ENCODE data around the gene PLEKHN1.
"Not testable (repeated sequence)": the region's sequence is repeated elsewhere in the genome, so short reads cannot be mapped to it uniquely, and the experiment has no call there.

PLEKHN1 gene

DNA sequence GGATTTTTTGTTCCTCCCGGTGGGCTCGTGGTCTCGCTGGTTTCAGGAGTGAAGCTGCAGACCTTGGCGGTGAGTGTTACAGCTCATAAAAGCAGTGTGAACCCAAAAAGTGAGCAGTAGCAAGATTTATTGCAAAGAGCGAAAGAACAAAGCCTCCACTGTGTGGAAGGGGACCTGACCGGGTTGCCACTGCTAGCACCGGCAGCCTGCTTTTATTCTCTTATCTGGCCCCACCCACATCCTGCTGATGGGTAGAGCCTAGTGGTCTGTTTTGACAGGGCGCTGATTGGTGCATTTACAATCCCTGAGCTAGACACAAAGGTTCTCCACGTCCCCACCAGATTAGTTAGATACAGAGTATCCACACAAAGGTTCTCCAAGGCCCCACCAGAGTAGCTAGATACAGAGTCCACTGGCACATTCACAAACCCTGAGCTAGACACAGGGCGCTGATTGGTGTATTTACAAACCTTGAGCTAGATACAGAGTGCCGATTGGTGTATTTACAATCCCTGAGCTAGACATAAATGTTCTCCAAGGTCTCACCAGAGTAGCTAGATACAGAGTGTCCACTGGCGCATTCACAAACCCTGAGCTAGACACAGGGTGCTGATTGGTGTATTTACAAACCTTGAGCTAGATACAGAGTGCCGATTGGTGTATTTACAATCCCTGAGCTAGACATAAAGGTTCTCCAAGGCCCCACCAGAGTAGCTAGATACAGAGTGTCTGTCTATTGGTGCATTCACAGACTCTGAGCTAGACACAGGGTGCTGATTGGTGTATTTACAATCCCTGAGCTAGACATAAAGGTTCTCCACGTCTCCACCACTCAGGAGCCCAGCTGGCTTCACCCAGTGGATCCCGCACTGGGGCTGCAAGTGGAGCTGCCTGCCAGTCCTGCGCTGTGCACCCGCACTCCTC is 51.4 kb downstream of the PLEKHN1 start:
- not testable (repeated sequence) for H3K4me3 ChIP-seq (ENCODE audit: low read depth, low read length); H3K36me3 ChIP-seq (ENCODE audit: control insufficient read depth, insufficient read depth, low read length); H3K27me3 ChIP-seq (ENCODE audit: control insufficient read depth, insufficient read depth, low read length); H3K9me3 ChIP-seq (ENCODE audit: control insufficient read depth, insufficient read depth, low read length); H3K9ac ChIP-seq (ENCODE audit: low read depth, low read length)
- peaks cover 13% of the 10 kb centered on the region for H3K4me1 ChIP-seq (ENCODE audit: control insufficient read depth, insufficient read depth, low read length)

GRCh38 chr1:1018321-1018685 is 52.0 kb downstream of the PLEKHN1 start:
- peaks cover 10% of the 10 kb centered on the region for H3K36me3 ChIP-seq (ENCODE audit: control insufficient read depth, insufficient read depth, low read length)
- not testable (repeated sequence) for H3K27me3 ChIP-seq (ENCODE audit: control insufficient read depth, insufficient read depth, low read length); H3K9me3 ChIP-seq (ENCODE audit: control insufficient read depth, insufficient read depth, low read length); H3K4me3 ChIP-seq (ENCODE audit: low read depth, low read length); H3K9ac ChIP-seq (ENCODE audit: low read depth, low read length)
- peaks cover 13% of the 10 kb centered on the region for H3K4me1 ChIP-seq (ENCODE audit: control insufficient read depth, insufficient read depth, low read length)

GRCh38 chr1:1019122-1019999 is 53.1 kb downstream of the PLEKHN1 start:
- Histone ChIP-seq H3K36me3 (ENCODE audit: control insufficient read depth, insufficient read depth, low read length) (peaks cover 18% of the 10 kb centered on the region), H3K27me3 (ENCODE audit: control insufficient read depth, insufficient read depth, low read length) (no peaks in the 10 kb centered on the region), H3K4me1 (ENCODE audit: control insufficient read depth, insufficient read depth, low read length) (peaks cover 10% of the 10 kb centered on the region), H3K4me3 (ENCODE audit: low read depth, low read length) (no peak overlapping the region), H3K9me3 (ENCODE audit: control insufficient read depth, insufficient read depth, low read length) (no peaks in the 10 kb centered on the region), H3K9ac (ENCODE audit: low read depth, low read length) (no peak overlapping the region)

DNA sequence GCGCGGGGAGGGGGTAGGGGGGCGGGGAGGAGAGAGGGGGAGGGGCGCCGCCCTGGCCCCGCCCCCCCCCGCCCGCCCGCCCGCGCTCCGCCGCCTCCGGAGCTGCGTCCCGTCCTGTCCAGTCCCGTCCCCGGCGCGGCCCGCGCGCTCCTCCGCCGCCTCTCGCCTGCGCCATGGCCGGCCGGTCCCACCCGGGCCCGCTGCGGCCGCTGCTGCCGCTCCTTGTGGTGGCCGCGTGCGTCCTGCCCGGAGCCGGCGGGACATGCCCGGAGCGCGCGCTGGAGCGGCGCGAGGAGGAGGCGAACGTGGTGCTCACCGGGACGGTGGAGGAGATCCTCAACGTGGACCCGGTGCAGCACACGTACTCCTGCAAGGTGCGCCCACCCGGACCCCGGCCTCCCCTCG is 53.7 kb downstream of the PLEKHN1 start, which contains the start of gene AGRN:
Gene AGRN, plus strand, starts transcription at position 121 of the 405 bp plus-strand sequence. Its CDS starts 53 bp downstream, at position 174.
- Histone ChIP-seq H3K4me1 (ENCODE audit: control insufficient read depth, insufficient read depth, low read length) (peaks cover 10% of the 10 kb centered on the region), H3K9ac (ENCODE audit: low read depth, low read length) (peak within 1 kb of the TSS; percentile 37), H3K4me3 (ENCODE audit: low read depth, low read length) (peak within 1 kb of the TSS; percentile 61), H3K9me3 (ENCODE audit: control insufficient read depth, insufficient read depth, low read length) (no peaks in the 10 kb centered on the region), H3K36me3 (ENCODE audit: control insufficient read depth, insufficient read depth, low read length) (peaks cover 19% of the 10 kb centered on the region), H3K27me3 (ENCODE audit: control insufficient read depth, insufficient read depth, low read length) (no peaks in the 10 kb centered on the region)

- Histone ChIP-seq H3K4me1 (ENCODE audit: control insufficient read depth, insufficient read depth, low read length) (peaks cover 8% of the 10 kb centered on the region), H3K36me3 (ENCODE audit: control insufficient read depth, insufficient read depth, low read length) (peaks cover 19% of the 10 kb centered on the region), H3K27me3 (ENCODE audit: control insufficient read depth, insufficient read depth, low read length) (no peaks in the 10 kb centered on the region), H3K4me3 (ENCODE audit: low read depth, low read length) (peak overlapping the region; percentile 61), H3K9ac (ENCODE audit: low read depth, low read length) (peak overlapping the region; percentile 37), H3K9me3 (ENCODE audit: control insufficient read depth, insufficient read depth, low read length) (no peaks in the 10 kb centered on the region)
These were observed 54.2 kb downstream of the PLEKHN1 start for GRCh38 chr1:1020415-1021009.

DNA sequence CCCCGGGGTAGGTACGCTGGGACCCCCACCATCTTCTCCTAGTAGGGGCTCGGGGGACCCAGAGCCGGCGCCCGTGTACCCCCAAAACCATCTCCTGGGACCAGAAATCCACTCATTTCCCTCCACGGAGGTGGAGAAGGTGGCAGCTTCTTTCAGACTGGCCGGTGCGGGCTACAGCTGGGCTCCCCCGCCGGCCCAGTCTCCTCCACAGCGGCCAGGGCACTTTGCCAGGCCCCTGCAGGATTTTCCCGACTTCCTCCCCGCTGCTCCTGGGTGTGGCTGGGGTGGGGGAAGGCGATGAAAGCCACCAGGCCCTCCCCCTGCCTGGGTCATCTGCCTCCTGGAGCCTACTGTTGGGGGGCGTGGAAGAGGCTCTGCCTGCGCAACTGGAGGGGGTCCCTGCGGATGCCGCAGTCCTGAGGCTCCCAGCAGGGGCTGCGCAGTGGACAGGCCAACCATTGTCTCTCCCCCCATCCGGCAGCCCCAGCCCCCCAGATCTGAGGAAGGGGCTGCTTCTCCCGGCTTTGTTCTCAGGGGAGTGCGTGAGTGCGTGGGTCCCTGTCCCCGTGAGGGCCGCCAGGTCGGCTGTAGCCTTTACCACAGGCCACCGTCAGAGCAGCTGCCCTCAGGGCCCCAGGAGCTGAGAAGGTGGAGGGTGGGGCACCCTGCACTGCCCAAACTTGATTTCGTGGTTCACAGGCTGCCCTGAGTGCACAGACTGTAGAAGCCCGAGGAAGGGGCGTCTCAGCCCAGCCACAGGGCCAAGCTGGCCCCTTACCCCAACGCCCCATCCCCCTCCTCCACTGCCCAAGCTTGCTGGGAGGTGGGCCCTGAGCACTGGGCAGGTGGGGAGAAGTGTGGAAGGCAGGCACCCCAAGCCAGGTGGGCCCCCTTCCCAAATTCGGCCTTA is 55.0 kb downstream of the PLEKHN1 start:
- Histone ChIP-seq H3K9ac (ENCODE audit: low read depth, low read length) (peak overlapping the region; percentile 37), H3K4me1 (ENCODE audit: control insufficient read depth, insufficient read depth, low read length) (peaks cover 8% of the 10 kb centered on the region), H3K27me3 (ENCODE audit: control insufficient read depth, insufficient read depth, low read length) (no peaks in the 10 kb centered on the region), H3K4me3 (ENCODE audit: low read depth, low read length) (peak overlapping the region; percentile 61), H3K9me3 (ENCODE audit: control insufficient read depth, insufficient read depth, low read length) (no peaks in the 10 kb centered on the region), H3K36me3 (ENCODE audit: control insufficient read depth, insufficient read depth, low read length) (peaks cover 19% of the 10 kb centered on the region)

- Histone ChIP-seq H3K36me3 (ENCODE audit: control insufficient read depth, insufficient read depth, low read length) (peaks cover 23% of the 10 kb centered on the region), H3K4me3 (ENCODE audit: low read depth, low read length) (peak overlapping the region; percentile 61), H3K9ac (ENCODE audit: low read depth, low read length) (no peak overlapping the region), H3K27me3 (ENCODE audit: control insufficient read depth, insufficient read depth, low read length) (no peaks in the 10 kb centered on the region), H3K4me1 (ENCODE audit: control insufficient read depth, insufficient read depth, low read length) (peaks cover 8% of the 10 kb centered on the region), H3K9me3 (ENCODE audit: control insufficient read depth, insufficient read depth, low read length) (no peaks in the 10 kb centered on the region)
These were observed 55.6 kb downstream of the PLEKHN1 start for GRCh38 chr1:1021920-1022259.

- H3K9me3 ChIP-seq (ENCODE audit: control insufficient read depth, insufficient read depth, low read length), result no peaks in the 10 kb centered on the region
- H3K4me3 ChIP-seq (ENCODE audit: low read depth, low read length), result peak overlapping the region; percentile 61
- peaks cover 8% of the 10 kb centered on the region for H3K4me1 ChIP-seq (ENCODE audit: control insufficient read depth, insufficient read depth, low read length)
- no peaks in the 10 kb centered on the region for H3K27me3 ChIP-seq (ENCODE audit: control insufficient read depth, insufficient read depth, low read length)
- no peak overlapping the region for H3K9ac ChIP-seq (ENCODE audit: low read depth, low read length)
- peaks cover 23% of the 10 kb centered on the region for H3K36me3 ChIP-seq (ENCODE audit: control insufficient read depth, insufficient read depth, low read length)
These were observed 56.2 kb downstream of the PLEKHN1 start for GRCh38 chr1:1022302-1023009.

- Histone ChIP-seq H3K4me1 (ENCODE audit: control insufficient read depth, insufficient read depth, low read length) (peaks cover 8% of the 10 kb centered on the region), H3K27me3 (ENCODE audit: control insufficient read depth, insufficient read depth, low read length) (no peaks in the 10 kb centered on the region), H3K36me3 (ENCODE audit: control insufficient read depth, insufficient read depth, low read length) (peaks cover 23% of the 10 kb centered on the region), H3K4me3 (ENCODE audit: low read depth, low read length) (no peak overlapping the region), H3K9ac (ENCODE audit: low read depth, low read length) (peak overlapping the region; percentile 47), H3K9me3 (ENCODE audit: control insufficient read depth, insufficient read depth, low read length) (no peaks in the 10 kb centered on the region)
These were observed 57.4 kb downstream of the PLEKHN1 start for GRCh38 chr1:1023700-1024099.

DNA sequence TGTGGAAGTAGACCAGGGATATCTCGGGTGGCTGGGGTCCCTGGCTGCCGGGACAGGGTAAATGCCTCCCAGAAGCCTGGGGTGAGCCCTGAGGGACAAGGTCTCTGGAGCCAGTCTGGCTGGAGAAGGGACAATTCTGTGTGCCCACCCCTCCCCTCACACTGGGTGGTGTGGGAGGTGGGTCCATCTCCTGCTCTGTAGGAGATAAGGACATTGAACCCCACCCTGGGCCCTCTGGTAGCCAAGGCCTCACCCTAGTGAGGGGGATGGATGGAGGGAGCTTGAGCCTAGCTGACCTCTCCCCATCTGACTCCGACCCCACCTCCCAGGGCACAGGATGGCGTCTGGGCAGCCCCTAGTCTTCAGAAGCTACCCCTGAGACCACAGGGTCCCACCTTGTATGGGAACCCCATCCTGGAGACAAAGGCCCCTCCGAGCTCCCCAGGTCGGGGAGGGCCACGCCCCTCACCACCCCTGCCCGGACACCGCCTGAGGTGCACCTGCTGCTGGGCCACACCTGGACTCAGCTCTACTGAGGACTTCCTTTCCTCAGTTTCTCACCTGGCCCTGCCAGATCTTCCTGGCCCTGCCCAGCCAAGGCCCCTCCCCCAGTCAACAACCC is 58.0 kb downstream of the PLEKHN1 start:
- Histone ChIP-seq H3K4me3 (ENCODE audit: low read depth, low read length) (no peak overlapping the region), H3K9ac (ENCODE audit: low read depth, low read length) (peak overlapping the region; percentile 47), H3K4me1 (ENCODE audit: control insufficient read depth, insufficient read depth, low read length) (peaks cover 8% of the 10 kb centered on the region), H3K36me3 (ENCODE audit: control insufficient read depth, insufficient read depth, low read length) (peaks cover 23% of the 10 kb centered on the region), H3K9me3 (ENCODE audit: control insufficient read depth, insufficient read depth, low read length) (no peaks in the 10 kb centered on the region), H3K27me3 (ENCODE audit: control insufficient read depth, insufficient read depth, low read length) (no peaks in the 10 kb centered on the region)
